Stromal cell of bone marrow (primary cell): ENCODE measurements around the gene PKIB.
"Not testable (repeated sequence)": the region's sequence is repeated elsewhere in the genome, so short reads cannot be mapped to it uniquely, and the experiment has no call there.

Experiments used
- DNase-seq: peaks from one replicate; pipeline ENCODE4 v3.0.0-alpha.2; 2012; ENCODE audit warnings: low read depth

PKIB gene

DNA sequence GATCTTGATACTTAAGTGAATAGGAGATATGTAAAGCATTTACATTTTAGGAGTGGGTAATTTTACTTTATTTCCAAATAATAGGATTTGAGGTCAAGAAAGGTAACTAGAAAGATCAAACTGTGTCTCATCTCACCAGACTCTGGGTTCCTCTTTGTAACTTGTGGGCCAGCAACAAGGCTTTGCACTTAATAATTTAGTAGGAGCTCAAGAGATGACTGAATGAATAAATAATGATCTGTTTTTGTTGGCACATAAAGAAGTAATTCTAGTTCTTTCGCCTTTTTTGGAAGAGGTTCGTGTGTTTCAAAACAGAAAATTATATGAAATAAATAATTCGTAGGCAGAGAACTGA, 101.9 kb downstream of the PKIB start:
- DNase-seq, result no peak

DNA sequence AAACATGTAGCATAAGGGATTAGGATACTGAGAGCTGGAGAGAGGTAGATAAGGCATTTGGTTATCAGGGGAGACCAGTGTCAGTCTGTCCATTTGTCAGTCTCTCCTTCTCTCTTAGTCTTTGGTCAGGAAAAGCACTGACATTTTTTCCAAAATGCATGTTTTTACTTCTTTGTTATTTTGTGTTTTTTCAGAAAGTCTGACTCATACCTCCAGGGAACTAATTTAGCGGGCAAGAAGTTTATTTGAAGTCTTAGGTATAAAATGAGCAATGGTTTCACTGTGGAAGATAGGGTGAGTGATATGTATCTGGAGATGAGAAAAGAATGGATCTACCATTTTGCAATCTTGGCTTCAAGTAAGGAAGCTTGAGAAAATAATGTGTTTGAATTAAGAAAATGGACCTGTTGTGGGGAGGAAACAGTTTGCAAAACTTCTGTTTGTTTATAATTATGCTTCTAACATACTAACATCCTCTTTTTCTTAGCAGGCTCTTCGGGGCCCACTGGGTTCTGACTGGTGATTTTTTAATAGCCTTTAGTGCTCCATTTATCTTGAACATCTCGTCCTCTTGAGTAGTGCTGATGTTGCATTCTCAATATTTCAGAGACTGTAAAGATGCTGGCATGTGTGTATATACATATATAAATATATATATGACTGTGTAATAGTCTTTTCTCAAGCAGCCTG, 102.4 kb downstream of the PKIB start:
- peak; percentile 28 for DNase-seq

DNA sequence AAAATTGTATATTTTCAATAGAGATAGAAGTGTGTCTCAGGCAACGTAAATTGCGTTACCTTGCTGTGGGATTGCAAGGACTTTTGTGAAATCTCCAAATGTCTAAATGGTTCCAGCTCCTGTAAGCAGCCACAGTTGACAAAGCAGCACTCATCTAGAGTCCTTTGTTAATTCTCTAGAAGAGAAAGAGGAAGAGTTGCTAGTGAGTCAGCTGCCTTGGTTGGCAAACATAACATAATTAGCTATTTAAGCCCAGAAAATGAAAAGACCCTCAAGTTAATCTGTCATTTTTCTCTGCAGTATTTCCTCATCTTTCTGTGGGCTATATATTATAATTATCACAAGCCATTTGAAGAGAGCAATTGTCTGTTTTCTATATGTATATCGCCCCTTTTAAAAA, 102.9 kb downstream of the PKIB start:
- no peak for DNase-seq

DNA sequence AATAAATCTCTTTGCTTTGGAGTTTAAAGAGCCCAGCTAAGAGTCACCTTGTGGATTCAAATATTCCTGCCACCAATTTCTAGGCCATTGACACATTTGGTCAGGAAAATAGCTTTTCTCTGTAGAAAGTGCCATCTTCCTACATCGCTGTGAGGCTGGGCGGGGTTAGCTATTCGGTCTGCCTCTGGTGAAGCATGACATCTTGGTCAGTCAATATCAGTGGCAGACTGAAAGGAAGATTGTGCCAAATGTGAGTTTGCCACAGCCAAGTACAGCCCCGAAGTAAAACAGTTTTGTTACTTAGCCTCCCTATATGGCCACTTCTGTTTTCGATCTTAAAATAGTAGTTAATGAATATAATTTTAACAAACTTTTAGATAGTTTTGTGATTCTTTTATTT, 103.9 kb downstream of the PKIB start:
- DNase-seq, result no peak

DNA sequence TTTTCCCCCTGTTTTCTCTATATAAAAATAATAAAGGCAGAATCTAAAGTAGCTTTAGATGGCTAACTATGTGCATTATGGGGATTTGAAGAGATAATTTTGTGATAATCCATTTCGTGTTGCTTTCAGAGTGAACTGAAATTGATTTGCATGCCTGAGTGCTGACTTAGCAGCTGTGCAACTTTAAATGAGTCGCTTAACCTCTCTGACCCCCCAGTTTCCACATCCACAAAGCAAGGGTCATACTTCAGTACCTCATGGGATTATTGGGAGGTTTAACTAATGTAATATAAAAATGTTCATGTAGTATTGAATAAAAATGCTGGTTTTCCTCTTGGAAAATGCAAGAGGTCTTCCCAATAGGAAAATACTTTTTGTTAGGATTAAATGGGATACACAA, 105.5 kb downstream of the PKIB start:
- peak; percentile 18 for DNase-seq

DNA sequence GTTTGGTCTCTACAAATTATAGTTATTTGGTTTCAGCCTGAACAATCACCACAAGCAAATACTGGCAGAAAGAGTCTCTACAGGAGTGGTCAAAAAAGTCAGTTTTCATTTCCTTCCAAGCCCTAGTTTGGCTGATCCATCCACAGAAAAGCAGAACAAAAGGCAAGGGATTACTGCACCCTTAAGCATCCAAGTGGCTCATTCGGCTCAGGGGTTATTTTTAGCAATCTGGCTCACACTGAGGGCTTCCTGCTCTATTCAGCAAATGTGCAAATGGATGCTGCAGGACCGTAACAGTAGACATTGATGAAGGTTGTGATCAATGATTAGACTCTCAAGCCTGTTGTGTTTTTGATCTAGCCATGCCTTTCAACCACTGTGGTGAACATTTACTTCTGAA, 107.1 kb downstream of the PKIB start:
- DNase-seq, result peak; percentile 36

DNA sequence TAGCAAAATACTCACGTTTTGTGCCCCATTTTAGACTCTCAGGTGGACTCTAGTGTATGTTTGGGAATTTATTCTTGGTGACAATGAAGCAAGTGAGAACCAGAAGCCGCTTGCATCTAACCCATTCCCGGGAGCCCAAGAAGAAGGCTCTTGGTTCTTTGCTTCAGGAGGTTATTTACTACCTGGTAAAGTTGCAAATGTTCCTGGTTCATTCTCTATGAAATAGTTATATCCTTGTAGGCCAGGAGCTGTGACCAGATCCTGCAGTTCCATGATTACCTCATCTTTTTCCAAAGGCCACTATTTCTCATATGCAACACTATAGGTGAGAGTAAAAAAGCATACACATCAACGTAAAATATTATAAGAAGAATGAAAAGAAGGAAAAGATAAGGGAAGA, 108.4 kb downstream of the PKIB start:
- no peak for DNase-seq

DNA sequence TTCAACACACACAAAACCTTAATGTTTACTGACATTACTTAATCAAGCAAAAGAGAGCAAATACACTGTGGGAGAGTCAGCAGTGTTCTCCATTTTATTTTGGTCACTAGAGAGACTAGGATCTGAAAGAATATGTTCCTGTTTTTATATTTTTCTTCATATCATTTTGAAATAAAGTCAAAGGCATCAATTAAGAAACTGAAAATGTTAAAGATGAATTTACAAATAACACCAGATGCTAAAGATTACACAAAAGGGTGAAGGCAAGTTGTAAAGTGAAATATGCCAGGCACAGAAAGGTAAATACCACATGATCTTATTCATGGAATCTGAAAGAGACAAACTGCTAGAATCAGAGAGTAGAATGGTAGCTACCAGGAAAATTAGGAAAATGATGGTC, 109.0 kb downstream of the PKIB start:
- DNase-seq, result no peak

DNA sequence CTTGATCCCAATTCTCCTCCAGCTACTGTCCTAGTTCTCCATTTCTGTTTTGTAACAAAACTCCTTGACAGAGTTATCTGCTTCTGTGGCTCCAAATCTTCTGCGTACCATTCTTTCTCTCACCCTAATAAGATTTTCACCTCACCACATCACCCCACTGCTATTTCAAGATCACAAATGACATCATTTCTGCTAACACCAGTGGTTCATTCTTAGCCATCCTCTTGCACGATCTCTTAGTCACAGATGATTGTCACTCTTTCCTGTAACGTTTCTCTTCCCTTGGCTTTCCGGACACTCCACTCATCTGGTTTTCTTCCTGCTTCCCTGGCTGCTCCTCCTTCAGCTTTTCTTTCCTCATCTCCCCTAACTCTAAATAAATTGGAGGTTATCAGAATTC, 112.5 kb downstream of the PKIB start:
- DNase-seq, result no peak

DNA sequence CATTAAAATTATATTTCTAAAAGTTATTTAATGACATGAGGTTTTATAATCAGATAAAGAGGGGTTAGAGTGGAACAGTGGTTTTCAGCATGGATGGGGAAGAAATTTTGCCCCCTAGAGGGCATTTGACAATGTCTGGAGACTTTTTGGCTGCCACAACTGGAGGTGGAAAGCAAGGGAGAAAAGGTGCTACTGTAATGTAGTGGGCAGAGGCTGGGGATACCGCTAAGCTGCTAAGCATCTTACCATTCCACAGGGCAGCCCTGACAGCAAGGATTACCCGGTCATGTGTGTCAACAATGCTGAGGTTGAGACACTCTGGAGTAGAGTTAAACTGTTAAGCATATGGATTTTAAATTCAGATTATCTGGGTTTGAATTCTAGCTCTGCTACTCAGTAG, 116.4 kb downstream of the PKIB start:
- DNase-seq, result no peak

DNA sequence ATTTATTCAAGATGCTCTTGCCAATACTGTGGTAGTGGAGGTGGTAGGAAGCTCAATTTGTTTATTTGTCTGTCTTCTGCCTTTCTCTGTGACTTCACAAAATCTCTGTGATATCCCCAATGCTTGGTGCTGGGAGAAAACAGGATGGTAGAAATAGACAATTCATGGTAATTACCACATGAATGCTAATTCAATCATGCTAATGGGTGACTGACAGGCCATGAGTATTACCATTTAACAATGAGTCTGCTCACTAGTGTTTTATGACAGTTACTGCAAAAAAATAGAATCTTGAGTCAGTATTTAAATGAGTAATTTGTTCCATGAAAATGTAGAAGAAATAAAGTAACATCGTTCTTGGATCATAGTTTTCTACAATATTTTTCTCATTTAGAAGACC, 117.0 kb downstream of the PKIB start:
- no peak for DNase-seq

DNA sequence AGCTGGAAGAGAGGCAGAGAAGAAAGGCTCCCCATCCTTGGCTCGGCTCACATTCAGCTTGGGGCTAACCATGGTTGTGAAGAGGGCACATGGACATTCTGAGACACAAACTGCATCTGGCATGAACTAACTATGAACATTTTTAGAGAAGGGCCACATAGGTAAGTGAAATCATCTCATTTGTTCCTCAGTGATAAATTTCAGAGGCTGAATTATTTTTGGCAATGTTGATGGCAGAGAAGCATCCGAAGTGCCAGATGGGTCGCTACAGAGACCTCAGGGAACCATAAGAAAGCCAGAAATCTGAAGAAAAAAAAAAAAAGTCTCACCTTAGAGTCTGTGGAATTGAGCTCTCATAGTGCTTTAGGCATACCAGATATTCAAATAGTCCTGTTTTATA, 120.1 kb downstream of the PKIB start:
- DNase-seq, result no peak

DNA sequence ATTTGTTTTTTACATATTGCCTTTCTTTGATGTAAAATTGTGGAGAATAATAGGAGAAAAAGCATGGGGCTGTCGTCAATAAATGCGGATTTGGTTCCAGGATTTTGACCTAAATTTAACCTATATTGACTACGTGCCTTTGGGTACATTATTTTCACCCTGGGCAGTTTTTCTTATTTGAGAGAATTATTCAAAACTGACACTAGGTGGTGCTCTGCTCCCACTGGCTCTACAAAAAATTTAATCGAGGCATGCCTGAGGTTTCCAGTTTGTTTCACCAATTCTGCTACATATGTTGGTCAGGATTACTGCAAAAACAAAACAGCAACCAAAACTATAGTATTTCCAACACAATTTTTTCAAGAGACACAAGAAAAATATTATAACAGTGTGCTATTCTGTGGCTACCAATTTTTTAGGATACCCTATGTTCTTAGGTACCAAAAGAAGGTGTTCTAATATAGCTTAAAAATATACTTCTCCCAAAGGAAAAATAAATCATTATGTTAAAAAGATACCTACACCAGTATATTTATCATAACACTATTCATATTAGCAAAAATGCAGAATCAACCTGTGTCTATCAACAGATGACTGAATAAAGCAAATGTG, 120.7 kb downstream of the PKIB start:
- DNase-seq, result peak; percentile 20

DNA sequence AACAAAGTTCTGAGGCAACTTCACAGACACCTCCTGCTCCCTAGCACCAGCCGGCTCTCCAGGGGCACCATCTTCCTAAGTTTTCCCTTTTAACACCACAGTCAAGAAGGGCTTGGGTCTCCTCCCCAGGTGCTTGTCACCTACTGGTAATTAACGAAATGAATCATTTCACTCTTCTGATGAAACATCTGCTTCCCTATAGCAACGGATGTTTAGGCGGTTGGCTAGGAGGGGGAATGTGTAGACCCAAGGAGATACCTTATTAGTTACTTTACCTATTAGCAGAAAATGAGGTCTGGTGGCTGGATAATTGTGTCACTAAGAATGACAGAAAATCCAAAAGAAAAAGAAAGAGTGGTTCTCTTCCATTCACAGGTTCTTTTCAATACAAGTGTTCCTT, 123.1 kb downstream of the PKIB start:
- DNase-seq, result no peak

DNA sequence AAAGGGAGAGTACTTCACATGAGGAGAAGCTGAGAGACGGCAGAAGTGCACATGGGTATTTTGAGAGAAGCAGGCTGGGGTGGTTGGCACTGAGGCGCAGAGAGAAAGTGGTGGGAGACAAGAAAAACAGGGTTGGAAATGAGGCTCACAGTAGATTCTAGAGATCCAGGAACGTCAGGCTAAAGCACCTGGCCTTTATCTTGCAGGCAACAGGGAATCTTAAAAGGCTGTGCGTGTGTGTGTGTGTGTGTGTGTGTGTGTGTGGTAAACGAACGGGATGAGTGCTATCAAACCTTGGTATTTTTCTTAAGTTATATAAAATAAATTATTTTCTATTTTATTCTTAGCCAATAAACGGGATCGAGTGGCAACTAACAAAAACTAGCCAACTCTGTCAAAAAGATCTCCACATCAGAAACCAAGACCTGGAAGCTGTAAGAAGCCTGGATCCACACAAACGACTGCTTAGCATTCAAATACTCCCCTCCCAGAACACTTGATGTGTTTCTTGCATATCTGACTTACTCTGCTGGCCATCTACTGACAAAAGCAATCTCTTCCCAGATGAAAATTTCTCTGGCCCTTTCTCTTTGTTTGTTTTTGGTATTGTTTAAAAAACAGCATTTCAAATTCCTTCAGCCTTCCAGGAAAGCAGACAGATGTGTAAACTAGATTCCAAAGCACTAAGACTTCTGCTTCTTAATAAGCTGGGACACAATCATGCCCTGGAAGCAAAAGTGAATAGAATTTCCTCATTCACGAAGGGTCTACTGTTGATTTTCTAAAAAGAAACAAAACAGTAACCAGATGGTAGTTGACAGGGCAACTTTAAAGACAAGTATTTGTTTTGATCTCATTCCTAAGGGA, 124.6 kb downstream of the PKIB start:
- no peak for DNase-seq

DNA sequence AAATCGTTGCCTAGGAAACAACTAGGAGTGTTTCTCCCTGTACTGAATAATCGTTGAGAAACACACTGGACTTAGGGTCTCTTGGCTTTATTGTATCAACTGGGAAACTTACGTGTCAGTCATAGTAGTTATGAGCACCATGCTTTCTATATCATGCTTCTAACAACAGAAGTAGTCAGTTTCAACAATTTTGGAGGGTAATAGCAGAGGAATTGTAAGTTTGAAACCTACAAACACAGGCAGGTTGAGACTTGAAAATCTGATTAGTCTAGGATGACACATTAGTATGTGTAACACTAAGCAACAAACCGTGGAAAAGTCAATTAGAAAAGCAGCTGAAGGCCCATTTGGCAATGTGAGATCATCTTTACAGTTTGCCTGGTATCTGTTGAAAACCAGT, 125.4 kb downstream of the PKIB start:
- no peak for DNase-seq

DNA sequence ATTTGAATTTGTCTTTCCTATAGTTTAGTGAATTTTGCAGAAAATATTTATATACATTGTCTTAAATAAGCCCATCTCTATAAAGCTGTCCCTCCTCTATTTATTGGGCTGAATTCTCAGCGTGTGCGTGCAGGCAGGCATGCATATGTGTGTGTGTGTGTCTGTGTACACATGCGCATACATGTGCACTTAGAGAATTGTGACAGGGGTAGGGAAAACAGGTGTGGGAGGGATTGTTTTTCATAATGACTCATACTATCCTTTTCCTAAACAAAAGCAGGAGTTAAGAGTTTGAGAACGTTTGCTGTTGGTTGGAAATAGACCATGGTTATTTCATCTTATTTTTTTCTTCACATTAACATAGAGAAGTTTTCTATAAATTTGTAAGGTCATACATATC, 126.0 kb downstream of the PKIB start:
- no peak for DNase-seq

DNA sequence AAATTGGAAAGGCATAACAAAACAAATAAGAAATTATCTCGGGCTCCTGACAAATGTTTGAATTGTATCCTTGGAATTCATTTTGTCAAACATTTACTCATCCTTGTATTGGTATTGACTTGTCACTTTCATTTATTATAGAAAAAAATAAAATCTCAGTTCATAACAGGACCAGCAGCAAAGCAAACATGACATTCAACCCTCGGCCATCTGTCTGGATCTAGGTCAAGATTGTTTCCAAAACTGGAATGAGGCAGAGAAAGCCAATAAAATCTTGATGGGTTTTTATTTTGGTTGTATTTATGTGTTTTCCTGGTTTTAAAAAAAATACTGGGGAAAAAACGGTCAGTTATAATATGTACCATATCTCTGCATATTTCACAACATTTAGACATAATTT, 126.4 kb downstream of the PKIB start:
- DNase-seq, result no peak

DNA sequence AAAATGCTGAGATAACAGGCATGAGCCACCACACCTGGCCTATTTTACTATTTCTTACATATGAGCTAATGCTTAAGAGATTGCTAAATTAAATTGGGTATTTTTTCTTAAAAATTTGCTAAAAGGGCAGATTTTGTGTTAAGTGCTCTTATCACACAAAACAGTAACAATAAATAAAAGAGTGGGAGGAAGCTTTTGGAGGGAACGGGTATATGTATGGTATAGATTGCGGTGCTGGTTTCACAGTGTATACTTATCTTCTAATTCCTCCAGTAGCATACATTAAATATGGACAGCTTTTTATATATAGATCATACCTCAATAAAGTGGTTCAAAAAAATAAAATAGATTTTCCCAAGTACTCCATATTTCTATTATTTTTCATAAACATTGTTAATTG, 129.9 kb downstream of the PKIB start:
- DNase-seq, result no peak

DNA sequence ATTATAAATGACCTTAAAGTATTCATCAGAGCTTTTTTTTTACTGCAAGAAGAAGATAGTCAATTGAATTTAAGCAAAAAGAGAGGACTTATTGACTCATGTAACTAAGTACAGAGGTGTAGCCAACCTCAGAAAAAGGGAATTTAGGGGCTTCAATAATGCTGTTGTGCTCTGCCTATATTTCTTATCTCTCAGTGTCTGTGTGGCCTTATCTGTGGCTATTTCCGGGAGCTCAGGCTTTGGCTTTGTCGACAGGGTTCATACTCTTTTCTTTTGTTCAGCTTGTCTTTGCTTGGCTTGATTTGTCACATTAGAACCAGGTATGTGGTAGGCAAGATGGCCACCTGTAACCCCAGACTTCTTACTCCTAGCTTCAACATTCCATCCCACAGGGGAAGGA, 130.7 kb downstream of the PKIB start:
- no peak for DNase-seq

DNA sequence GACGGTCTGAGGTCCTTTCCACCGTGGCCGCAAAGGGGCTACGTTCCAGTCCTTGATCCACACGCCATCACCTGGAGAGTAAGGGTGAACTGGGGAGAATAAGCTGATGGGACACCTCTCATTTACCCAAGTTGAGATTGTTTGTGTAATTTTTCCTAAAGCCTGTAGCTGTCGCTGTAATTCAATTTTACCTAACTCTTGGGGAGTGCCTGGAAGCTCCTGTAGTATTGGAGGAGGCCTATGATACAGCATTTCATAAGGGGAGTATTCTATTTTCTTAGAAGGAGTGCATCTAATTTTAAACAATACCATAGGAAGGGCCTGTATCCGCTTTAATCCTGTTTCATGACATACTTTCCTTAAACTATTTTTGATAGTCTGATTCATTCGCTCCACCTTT, 134.0 kb downstream of the PKIB start:
- not testable (repeated sequence) for DNase-seq

DNA sequence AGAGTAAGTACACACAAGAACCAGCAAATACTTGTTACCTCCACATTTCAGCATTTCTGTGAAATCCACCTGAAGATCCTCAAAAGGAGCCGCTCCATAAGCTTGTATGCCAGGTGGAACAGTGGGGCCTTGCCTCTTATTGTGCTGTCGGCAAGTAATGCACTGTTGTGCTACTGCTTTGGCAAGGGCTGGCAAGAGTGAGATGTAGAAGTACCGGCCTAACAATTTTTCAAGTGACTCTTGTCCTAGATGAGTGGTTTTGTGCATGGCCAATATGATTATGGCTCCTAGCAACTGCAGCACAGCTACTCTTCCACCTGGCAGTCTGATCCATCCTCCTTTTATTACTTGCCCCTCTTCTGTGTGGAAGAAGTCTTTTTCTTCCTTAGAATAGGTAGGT, 134.7 kb downstream of the PKIB start:
- not testable (repeated sequence) for DNase-seq

DNA sequence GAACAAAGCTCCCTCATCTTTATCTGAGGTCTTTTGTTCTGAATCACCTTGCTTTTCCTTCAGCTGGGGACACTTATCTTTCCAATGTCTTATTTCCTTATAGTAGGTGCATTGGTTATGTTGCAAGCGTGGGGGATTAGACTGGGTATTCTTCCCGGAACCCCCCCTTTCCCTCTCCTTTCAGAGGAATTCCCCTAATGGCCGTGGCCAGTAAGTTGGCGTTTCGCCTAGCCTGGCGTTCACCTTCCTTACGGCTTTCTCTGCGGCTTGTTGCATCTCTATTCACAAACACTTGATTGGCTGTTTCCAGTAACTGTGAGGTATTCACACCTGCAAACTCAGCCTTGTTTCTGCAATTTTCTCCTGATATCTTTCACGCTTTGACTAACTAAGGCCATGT, 136.5 kb downstream of the PKIB start:
- DNase-seq, result no peak
